Activated naive CD8-positive, alpha-beta T cell (primary cell): ENCODE data around the gene FRMD1.

Experiments
- H3K27ac Mint-ChIP-seq: one replicate; pipeline ENCODE4 v1.8.0; 2021; ENCODE audit warnings: mixed read lengths
- H3K27me3 Mint-ChIP-seq: one replicate; pipeline ENCODE4 v1.8.0; 2021; ENCODE audit warnings: mixed read lengths
- H3K36me3 Mint-ChIP-seq: one replicate; pipeline ENCODE4 v1.8.0; 2021; ENCODE audit warnings: mixed read lengths
- H3K4me1 Mint-ChIP-seq: one replicate; pipeline ENCODE4 v1.8.0; 2021; ENCODE audit warnings: low read depth, mixed read lengths
- H3K4me3 Mint-ChIP-seq: one replicate; pipeline ENCODE4 v1.8.0; 2021; ENCODE audit warnings: mild to moderate bottlenecking, mixed read lengths
- H3K9me3 Mint-ChIP-seq: one replicate; pipeline ENCODE4 v1.8.0; 2021; ENCODE audit warnings: low read depth, mixed read lengths

FRMD1 gene

DNA sequence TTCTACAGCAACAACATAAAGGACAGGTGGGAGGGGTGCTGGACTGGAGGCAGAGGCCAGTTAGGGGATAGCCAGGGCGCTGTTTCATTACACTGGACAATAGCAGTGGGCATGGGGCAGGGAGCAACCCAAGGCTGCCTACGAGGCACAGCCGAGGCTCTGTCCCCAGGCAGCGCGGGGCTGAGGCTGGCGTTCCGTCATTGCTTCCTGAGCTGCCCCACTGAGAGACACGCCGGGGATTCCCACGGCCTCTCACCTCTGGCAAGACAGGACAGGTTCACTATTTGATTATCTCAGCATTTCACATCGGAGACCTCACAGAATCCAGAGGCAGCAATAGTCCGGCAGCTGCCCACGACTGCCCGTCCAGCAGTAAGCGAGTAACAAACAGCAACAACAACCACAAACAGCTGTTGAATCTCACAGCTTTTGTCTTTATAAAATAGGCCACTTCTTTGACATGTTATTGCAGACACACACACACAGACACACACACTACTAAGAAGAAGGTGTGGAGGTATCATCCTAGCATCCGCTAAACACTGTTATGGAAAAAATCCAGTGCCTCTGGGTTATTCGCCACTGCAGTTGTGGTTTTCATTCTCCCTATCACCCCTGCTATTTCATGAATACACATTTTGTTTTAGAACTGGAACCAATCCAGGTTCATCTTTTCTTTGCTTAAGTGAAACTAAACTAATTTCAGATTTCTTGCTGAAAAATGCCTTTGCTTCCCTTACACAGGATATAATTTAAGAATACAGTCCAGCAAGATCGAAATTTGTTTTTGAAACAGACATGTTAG is 62.1 kb downstream of the FRMD1 start:
- Mint-ChIP-seq H3K27ac (no peak overlapping the region), H3K27me3 (peaks cover 3% of the 10 kb centered on the region), H3K9me3 (peaks cover 5% of the 10 kb centered on the region), H3K4me1 (no peaks in the 10 kb centered on the region), H3K36me3 (no peaks in the 10 kb centered on the region), H3K4me3 (no peak overlapping the region)

DNA sequence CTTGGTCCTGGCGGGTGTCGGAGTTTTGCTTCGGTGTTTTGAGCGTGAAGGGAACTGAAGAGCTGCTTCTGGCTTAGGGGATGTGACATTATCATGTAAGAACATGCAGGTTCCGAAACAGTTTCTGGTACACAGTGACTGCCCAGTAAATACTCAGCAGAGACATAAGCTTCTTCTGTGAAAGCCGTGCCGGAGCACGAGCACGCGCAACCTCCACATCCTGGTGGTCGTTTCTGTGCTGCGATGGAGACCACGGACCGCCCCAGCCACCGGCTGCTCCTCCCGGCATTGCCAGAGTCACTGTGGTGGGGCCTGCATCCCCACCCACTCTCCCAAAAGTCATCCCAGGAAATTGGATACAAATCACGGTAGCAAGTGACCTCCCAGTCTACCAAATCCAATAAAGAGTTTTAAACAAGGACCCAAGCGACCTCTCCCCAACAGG is 62.8 kb downstream of the FRMD1 start:
- Mint-ChIP-seq H3K27me3 (peaks cover 3% of the 10 kb centered on the region), H3K36me3 (no peaks in the 10 kb centered on the region), H3K27ac (no peak overlapping the region), H3K4me3 (no peak overlapping the region), H3K4me1 (no peaks in the 10 kb centered on the region), H3K9me3 (peaks cover 10% of the 10 kb centered on the region)

DNA sequence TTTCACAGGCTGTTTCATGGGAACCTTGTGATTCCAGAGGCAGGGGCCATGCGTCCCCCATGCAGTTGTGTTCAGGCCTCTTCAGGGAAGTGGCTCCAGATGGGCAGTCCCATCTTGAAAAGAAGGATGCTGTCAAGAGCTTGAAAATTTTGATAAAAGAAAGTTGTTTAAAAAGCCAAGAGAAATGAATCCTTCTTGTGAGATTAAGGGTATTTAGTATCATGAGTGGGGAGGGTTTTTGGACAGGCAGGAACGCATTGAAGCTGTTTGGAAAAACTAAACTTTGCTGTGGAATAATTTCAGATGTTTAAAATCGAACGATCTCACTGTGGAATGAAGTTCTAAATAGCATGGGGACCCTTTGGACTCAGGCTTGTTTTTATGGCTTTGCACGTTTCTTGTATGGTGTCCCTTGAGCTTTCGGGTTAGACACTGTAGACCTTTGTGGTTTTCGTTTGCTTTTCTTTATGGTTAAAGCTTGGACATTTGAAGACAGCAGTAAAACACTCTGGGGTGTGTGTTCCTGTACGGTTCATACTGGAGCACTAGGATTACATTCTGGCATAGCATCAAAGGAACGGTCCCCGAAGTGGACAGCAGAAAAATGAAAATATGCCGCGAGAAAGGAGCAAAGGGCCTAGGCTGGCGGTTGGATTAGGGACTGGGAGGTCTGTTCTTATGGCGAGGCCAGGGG is 63.4 kb downstream of the FRMD1 start:
- no peak overlapping the region for H3K27ac Mint-ChIP-seq
- peaks cover 16% of the 10 kb centered on the region for H3K9me3 Mint-ChIP-seq
- H3K4me3 Mint-ChIP-seq: no peak overlapping the region
- H3K36me3 Mint-ChIP-seq: no peaks in the 10 kb centered on the region
- peaks cover 3% of the 10 kb centered on the region for H3K27me3 Mint-ChIP-seq
- no peaks in the 10 kb centered on the region for H3K4me1 Mint-ChIP-seq

DNA sequence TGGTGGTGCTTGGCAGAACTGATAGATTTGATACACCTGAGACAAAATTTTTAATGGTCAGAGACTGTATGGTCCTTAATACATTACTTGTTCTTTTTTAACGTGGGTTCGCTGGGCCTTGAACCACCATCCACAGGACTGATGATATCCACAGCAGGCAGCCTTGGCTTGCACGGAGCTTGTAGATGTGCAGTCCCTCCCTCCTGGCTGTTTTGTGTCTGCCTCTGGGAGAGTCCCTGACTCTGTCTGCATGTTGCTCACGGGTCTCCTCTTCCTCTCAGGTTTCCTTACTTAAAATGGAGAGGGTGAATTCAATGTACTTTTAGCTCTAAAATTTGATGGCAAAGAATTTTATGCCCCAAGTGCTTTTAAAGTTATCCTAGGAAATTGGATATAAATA is 64.0 kb downstream of the FRMD1 start:
- Mint-ChIP-seq H3K4me1 (no peaks in the 10 kb centered on the region), H3K9me3 (peaks cover 20% of the 10 kb centered on the region), H3K27ac (no peak overlapping the region), H3K27me3 (peaks cover 3% of the 10 kb centered on the region), H3K4me3 (no peak overlapping the region), H3K36me3 (no peaks in the 10 kb centered on the region)

DNA sequence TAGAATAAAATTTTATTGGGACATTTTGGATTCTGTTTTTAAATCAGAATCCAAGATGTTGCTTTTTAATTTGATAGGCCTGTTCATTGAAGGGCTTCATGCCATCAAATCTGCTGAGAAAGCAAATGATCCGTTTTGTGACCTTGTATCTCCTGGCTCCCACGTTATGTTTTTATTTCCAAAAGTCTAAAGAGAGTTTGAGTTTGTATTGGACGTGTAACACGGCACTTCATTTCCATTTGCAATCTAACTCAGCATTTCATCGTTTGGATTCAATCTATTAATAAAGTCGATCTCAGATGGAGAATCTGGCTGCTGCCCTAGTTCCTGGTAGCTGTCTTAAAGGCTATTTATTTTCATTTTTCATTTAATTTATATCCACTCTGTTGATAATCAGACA is 64.6 kb downstream of the FRMD1 start:
- Mint-ChIP-seq H3K4me1 (no peaks in the 10 kb centered on the region), H3K4me3 (no peak overlapping the region), H3K36me3 (no peaks in the 10 kb centered on the region), H3K9me3 (peaks cover 19% of the 10 kb centered on the region), H3K27me3 (peaks cover 3% of the 10 kb centered on the region), H3K27ac (no peak overlapping the region)

DNA sequence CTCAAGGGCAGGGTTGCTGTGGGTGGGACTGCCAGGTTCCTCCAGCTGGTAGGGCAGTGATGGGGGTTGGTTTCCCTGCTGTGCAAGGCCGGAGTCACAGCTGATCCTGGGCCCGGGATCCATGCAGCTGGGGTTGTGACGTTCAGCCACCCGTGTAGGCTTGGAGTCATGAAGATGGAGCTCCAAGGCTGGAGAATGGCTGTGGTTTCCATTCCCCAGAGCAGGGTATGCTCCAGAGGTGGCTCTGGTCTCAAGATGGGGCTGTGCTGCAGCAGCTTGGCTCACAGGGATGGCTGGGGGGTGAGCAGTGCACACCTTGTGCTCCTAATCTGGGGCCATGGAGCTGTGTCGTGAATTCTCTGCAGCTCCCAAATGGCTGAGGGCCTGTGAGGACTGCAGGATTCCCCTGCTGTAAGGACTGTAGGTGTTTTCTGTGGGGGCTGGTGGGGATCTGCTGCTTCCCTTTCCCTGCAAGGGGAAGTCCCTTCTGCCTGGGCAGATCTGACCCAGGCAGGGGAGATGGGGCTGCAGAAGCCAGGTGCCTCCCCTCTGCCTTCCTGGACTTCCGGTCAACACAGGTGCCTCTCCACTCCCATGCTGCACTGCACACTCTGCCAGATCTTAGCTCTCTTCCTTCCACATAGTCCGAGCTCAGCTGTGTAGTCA is 65.6 kb downstream of the FRMD1 start:
- no peaks in the 10 kb centered on the region for H3K36me3 Mint-ChIP-seq
- no peak overlapping the region for H3K4me3 Mint-ChIP-seq
- no peaks in the 10 kb centered on the region for H3K4me1 Mint-ChIP-seq
- no peak overlapping the region for H3K27ac Mint-ChIP-seq
- H3K9me3 Mint-ChIP-seq: peaks cover 14% of the 10 kb centered on the region
- H3K27me3 Mint-ChIP-seq: peaks cover 3% of the 10 kb centered on the region

DNA sequence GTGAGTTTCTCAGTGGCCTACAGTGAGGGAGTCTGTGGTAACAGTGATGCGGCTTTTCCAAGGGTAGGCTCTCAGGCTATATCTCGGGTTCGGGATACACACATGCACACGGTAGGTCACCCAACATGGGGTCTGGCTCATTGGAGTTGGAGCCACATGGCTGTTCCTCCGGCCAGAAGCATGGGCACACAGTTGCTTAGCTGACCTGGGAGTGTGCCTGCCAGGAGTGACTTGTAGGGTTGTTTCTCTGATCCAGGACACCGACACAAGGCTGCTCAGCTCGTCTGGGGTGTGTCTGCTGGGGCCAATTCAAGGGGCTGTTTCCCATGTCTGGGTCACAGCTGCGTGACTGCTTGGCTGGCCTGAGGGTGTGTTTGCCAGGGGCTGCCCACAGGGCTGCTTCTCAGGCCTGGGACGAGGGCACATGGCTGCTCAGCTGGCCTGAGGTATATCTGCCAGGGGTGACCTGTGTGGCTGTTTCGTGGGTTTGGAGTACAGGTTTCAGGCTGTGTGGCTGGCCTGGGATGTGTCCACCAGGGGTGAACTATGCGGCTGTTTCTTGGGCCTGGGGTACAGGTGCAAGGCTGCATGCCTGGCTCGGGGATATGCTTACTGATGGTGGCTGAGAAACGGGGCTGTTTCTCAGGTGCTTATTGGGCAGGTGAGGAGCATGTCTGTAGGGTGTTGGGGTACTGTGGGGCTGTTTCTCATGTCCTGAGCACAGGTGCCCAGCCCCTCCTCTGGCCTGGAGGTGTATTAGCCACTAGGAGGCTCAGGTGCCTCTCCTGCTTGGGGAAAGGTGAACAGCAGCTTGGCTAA is 66.4 kb downstream of the FRMD1 start:
- no peak overlapping the region for H3K4me3 Mint-ChIP-seq
- H3K4me1 Mint-ChIP-seq: no peaks in the 10 kb centered on the region
- H3K9me3 Mint-ChIP-seq: peaks cover 14% of the 10 kb centered on the region
- peaks cover 3% of the 10 kb centered on the region for H3K27me3 Mint-ChIP-seq
- no peaks in the 10 kb centered on the region for H3K36me3 Mint-ChIP-seq
- no peak overlapping the region for H3K27ac Mint-ChIP-seq

DNA sequence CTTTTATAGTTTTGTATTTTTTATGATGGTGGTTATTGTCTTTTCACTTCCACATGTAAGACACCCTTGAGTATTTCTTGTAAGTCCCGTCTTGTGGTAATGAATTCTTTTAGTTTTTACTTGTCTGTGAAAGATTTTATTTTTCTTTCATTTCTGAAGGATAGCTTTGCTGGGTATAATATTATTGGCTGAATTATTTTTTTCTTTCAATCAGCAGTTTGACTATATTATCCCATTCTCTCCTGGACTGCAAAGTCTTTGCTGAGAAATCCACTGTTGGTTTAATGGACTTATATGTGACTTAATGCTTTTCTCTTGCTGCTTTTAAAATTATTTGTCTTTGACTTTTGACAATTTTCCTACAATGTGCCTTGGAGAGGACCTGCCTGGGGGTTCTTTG is 67.7 kb downstream of the FRMD1 start:
- Mint-ChIP-seq H3K36me3 (no peaks in the 10 kb centered on the region), H3K4me1 (no peaks in the 10 kb centered on the region), H3K27ac (no peak overlapping the region), H3K9me3 (peaks cover 14% of the 10 kb centered on the region), H3K27me3 (no peaks in the 10 kb centered on the region), H3K4me3 (no peak overlapping the region)

DNA sequence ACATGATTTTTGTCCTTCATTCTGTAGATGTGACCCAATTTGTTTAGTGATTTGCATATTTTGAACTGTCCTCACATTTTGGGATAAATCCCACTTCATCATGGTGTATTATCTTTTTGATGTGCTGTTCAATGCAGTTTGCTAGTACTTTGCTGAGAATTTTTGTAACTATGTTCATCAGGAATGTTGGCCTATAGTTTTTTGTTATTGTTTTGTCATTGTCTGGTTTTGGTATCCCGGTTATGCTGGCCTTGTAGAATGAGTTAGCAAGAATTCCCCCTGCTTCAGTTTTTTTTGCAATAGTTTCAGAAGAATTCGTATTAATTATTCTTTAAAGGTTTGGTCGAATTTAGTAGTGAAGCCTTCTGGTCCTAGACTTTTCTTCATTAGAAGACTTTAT is 69.7 kb downstream of the FRMD1 start:
- H3K36me3 Mint-ChIP-seq: no peaks in the 10 kb centered on the region
- no peaks in the 10 kb centered on the region for H3K4me1 Mint-ChIP-seq
- no peak overlapping the region for H3K4me3 Mint-ChIP-seq
- no peak overlapping the region for H3K27ac Mint-ChIP-seq
- H3K9me3 Mint-ChIP-seq: peaks cover 14% of the 10 kb centered on the region
- no peaks in the 10 kb centered on the region for H3K27me3 Mint-ChIP-seq

DNA sequence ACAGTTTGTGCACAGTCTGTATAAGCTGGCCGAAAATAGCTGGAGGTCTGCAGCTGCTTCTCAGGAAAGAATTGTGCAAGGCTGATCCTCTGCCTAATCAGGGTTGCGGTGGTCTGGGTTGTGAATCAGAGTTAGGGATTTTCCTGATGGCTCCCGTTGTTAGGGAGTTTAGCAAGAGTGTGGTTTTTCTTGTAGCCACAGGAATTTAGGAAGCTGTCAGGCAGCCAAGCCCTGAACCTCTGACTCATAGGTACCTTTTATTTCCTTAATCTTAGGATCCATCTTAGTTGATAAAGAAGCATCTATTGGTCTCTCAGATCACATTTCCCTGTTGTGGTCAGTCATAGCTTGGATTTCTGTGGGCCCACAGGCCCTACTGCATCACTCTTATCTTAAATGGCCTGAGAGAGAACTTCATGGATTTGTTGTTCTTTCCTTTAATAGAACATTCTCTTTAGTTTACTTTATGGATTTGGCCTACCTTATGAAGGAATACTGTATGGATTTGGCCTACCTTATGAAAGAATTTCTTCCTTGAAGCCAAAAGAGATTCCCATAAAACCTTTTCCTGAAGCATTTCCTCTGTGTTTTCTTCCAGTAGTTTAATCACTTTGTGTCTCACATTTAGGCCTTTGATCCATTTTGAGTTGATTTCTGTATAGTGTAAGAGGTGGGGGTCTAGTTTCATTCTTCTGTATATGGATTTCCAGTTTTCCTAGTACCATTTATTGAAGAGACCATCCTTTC is 71.2 kb downstream of the FRMD1 start:
- H3K4me1 Mint-ChIP-seq: no peaks in the 10 kb centered on the region
- peaks cover 14% of the 10 kb centered on the region for H3K9me3 Mint-ChIP-seq
- no peaks in the 10 kb centered on the region for H3K27me3 Mint-ChIP-seq
- H3K36me3 Mint-ChIP-seq: no peaks in the 10 kb centered on the region
- no peak overlapping the region for H3K4me3 Mint-ChIP-seq
- H3K27ac Mint-ChIP-seq: no peak overlapping the region

DNA sequence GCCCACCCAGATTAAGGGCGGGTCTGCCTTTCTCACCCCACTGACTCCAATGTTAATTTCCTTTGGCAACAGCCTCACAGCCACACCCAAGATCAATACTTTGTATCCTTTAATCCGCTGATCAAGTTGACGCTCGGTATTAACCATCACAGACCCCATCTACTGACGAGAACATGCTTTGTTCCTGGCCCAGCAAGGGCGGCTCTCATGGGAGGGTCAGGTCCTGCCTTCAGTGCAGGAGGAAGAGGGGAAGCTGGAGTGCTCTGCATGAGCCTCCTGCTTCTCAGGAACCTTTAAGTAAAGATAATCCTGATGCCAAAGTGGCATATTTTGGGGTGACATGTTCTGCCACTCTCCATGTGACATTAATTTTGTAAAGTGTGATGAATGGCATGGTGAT is 73.2 kb downstream of the FRMD1 start:
- H3K4me1 Mint-ChIP-seq: no peaks in the 10 kb centered on the region
- H3K27ac Mint-ChIP-seq: no peak overlapping the region
- H3K27me3 Mint-ChIP-seq: no peaks in the 10 kb centered on the region
- H3K36me3 Mint-ChIP-seq: no peaks in the 10 kb centered on the region
- H3K4me3 Mint-ChIP-seq: no peak overlapping the region
- peaks cover 5% of the 10 kb centered on the region for H3K9me3 Mint-ChIP-seq

DNA sequence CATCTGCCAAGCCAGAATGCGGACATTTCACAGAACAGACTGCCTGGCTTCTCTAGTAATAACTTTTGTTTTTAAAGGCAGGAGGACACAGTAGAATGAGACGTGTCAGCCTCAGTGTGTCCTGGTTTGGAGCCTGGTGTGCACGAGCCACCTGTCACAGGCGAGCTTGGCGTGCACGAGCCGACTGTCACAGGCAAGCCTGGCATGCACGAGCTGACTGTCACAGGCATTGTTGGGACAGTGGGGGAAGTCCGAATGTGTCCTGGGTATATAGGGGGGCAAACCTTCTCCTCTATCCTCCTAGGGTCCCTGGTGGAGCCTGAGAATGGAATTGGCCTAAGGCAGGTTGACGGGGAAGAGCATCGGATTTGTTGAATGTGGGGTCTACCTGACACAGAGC is 74.1 kb downstream of the FRMD1 start:
- H3K27ac Mint-ChIP-seq: no peak overlapping the region
- no peaks in the 10 kb centered on the region for H3K27me3 Mint-ChIP-seq
- H3K36me3 Mint-ChIP-seq: no peaks in the 10 kb centered on the region

DNA sequence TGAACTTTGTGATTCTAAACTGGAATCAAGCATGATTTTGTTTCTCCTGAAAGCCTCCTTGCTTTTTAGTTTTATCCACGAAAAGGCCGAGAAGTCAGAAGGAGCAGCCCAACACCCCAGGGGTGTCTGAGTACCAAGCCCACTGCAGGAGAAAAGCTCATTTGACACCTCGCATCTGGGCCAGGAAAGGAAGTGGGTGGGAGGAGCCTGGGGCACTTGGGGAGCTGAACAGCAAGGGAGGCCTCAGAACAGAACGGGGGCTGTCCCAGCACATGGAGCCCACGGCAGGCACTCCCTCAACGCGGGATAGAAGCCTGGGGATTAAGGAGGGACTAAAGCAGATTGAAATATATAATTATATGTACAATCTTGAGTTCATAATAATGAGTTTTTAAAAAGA is 75.0 kb downstream of the FRMD1 start:
- no peaks in the 10 kb centered on the region for H3K27me3 Mint-ChIP-seq
- no peak overlapping the region for H3K27ac Mint-ChIP-seq

More for the DNA sequence above, 74.1 kb downstream of the FRMD1 start:
- H3K4me3 Mint-ChIP-seq: no peak overlapping the region
- H3K9me3 Mint-ChIP-seq: no peaks in the 10 kb centered on the region
- H3K4me1 Mint-ChIP-seq: no peaks in the 10 kb centered on the region

More for the DNA sequence above, 75.0 kb downstream of the FRMD1 start:
- Mint-ChIP-seq H3K9me3 (no peaks in the 10 kb centered on the region), H3K4me1 (no peaks in the 10 kb centered on the region), H3K36me3 (no peaks in the 10 kb centered on the region), H3K4me3 (no peak overlapping the region)
